ENCODE data around the gene PTGIS. TPM values are rescaled to one million over a fixed set of nuclear protein-coding genes. Genes with fewer than 3 reads are reported as not detected.

The PTGIS gene
- total RNA-seq, 2 experiments from 2014 or later = not detected

DNA sequence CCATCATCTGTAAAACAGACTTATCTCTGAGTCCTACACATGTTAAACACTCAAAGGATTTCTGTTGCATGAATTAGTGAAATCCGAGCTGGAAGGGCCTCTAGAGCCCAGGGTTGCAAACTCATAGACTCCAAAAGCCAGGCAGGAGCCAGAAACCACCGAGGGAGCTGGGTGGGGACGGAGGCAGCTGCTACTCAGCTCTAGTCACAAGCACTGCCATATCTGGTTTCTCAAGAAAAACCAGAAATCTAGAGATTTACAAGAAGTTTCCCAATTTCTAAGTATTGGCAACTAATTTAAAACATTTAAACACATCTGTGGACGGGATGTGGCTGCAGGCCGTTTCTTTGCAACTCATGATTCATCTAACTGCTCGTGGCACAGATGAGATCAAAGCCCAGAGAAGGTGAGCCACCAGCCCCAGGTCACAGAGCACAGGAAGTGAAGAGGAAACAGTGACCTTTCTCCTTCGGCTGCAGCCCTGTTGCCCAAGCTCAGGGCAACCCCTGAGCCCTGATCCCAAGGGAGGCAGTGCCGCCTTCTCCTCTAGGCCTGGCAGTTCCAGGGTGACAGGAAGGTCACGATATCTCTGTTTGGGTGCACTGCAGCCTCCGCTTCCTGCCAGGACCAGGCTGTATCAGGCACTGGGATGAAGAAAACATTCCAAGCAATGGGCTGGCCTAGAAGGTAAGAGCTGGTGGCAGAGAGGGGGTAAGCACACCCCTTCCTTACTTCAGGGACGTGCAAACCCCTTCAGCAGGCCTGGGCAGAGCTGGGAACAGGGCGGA, 26.4 kb upstream of the PTGIS start:
- Histone ChIP-seq H3K79me2 (ENCODE audit: insufficient read depth, low read depth, low read length) (no peaks in the 10 kb centered on the region), H3K9me2 (ENCODE audit: insufficient read depth, low read length) (no peaks in the 10 kb centered on the region), H3K27ac (ENCODE audit: low read depth, low read length, poor library complexity, severe bottlenecking) (no peak overlapping the region), H4K20me1 (ENCODE audit: insufficient read depth, low read length) (no peaks in the 10 kb centered on the region), H3K4me1 (ENCODE audit: insufficient read depth, low read length, poor library complexity, severe bottlenecking) (peaks cover 40% of the 10 kb centered on the region), H3K4me3 (ENCODE audit: low read depth, low read length, poor library complexity, severe bottlenecking) (no peak overlapping the region), H3K9me3 (ENCODE audit: low read length) (peaks cover 8% of the 10 kb centered on the region), H2AFZ (ENCODE audit: low read length) (no peak overlapping the region), H3K36me3 (ENCODE audit: insufficient read depth, low read length) (no peaks in the 10 kb centered on the region), H3K4me2 (ENCODE audit: low read length) (no peak overlapping the region)
- intact Hi-C loops (cut with micrococcal nuclease; ENCODE audit: unreplicated experiment) = no loop called here
- POLR2A ChIA-PET = no interaction called here
- DNase-seq (ENCODE audit: low spot score) = no peak
- no peak for TF ChIP-seq EZH2phosphoT487 (IDR thresholded peaks at IDR 0.05; ENCODE audit: borderline replicate concordance, low read depth, low read length)
- TF ChIP-seq, protein P1, sequence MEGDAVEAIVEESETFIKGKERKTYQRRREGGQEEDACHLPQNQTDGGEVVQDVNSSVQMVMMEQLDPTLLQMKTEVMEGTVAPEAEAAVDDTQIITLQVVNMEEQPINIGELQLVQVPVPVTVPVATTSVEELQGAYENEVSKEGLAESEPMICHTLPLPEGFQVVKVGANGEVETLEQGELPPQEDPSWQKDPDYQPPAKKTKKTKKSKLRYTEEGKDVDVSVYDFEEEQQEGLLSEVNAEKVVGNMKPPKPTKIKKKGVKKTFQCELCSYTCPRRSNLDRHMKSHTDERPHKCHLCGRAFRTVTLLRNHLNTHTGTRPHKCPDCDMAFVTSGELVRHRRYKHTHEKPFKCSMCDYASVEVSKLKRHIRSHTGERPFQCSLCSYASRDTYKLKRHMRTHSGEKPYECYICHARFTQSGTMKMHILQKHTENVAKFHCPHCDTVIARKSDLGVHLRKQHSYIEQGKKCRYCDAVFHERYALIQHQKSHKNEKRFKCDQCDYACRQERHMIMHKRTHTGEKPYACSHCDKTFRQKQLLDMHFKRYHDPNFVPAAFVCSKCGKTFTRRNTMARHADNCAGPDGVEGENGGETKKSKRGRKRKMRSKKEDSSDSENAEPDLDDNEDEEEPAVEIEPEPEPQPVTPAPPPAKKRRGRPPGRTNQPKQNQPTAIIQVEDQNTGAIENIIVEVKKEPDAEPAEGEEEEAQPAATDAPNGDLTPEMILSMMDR (conservative IDR thresholded peaks at IDR 0.05; ENCODE audit: low read length) = no peak
- CTCF ChIA-PET (ENCODE audit: unreplicated experiment) = no interaction called here
- BruUV-seq (replicated peaks) = no TSS peak

DNA sequence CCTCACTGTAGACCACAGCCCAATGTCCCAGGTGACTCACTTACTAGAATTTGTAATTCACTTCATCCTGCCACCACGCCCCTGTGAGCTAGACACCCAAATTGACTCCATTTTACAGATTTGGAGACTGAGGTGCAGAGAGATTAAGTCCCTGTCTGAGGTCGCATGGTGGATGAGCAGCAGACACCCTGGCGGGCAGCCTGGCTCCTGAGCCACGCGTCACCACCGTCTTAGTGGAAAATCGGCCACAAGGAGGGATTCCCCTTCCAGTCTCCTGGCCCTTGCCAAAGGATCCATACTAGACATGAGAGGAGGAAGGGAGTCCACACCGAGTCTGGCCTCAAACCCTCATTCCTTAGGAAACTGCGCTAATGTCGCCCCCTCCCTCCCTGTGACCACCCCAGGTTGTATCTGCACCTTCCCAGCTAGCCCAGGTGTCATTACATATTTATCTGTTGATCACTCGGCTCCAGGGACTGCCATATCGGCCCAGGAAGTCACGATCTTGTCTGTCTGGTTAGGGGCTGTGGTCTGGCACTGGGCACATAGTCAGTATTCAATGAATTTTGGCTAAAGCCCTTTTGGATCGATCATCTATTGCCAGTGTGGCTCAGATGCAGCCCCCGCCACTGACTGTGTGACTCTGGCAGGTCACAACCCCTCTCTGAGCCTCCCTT, 25.7 kb upstream of the PTGIS start:
- H3K27ac ChIP-seq (ENCODE audit: low read depth, low read length, poor library complexity, severe bottlenecking) = no peak overlapping the region
- H3K36me3 ChIP-seq (ENCODE audit: insufficient read depth, low read length) = no peaks in the 10 kb centered on the region
- H2AFZ ChIP-seq (ENCODE audit: low read length) = no peak overlapping the region
- POLR2A ChIA-PET = no interaction called here
- no peak for DNase-seq (ENCODE audit: low spot score)
- peaks cover 8% of the 10 kb centered on the region for H3K9me3 ChIP-seq (ENCODE audit: low read length)
- H3K79me2 ChIP-seq (ENCODE audit: insufficient read depth, low read depth, low read length) = no peaks in the 10 kb centered on the region
- no peaks in the 10 kb centered on the region for H4K20me1 ChIP-seq (ENCODE audit: insufficient read depth, low read length)
- TF ChIP-seq, protein P1 (conservative IDR thresholded peaks at IDR 0.05; ENCODE audit: low read length) = no peak
- no peak for TF ChIP-seq EZH2phosphoT487 (IDR thresholded peaks at IDR 0.05; ENCODE audit: borderline replicate concordance, low read depth, low read length)
- H3K4me1 ChIP-seq (ENCODE audit: insufficient read depth, low read length, poor library complexity, severe bottlenecking) = peaks cover 40% of the 10 kb centered on the region
- no peaks in the 10 kb centered on the region for H3K9me2 ChIP-seq (ENCODE audit: insufficient read depth, low read length)
- H3K4me3 ChIP-seq (ENCODE audit: low read depth, low read length, poor library complexity, severe bottlenecking) = no peak overlapping the region
- CTCF ChIA-PET (ENCODE audit: unreplicated experiment) = interaction anchor here (1.1 kb wide), 1 partner anchor 55 kb away, joined by 3 read pairs; no protein-coding TSS in a partner anchor
- no peak overlapping the region for H3K4me2 ChIP-seq (ENCODE audit: low read length)
- BruUV-seq (replicated peaks) = no TSS peak
- intact Hi-C loops (cut with micrococcal nuclease; ENCODE audit: unreplicated experiment) = no loop called here

- BruUV-seq (replicated peaks) = no TSS peak
Measured at GRCh38 chr20:49592120-49592519, 24.2 kb upstream of the PTGIS start.

More at GRCh38 chr20:49592120-49592519, 24.2 kb upstream of the PTGIS start:
- no peaks in the 10 kb centered on the region for H3K36me3 ChIP-seq (ENCODE audit: insufficient read depth, low read length)
- no peaks in the 10 kb centered on the region for H3K9me2 ChIP-seq (ENCODE audit: insufficient read depth, low read length)
- H3K27ac ChIP-seq (ENCODE audit: low read depth, low read length, poor library complexity, severe bottlenecking) = no peak overlapping the region
- no peaks in the 10 kb centered on the region for H3K9me3 ChIP-seq (ENCODE audit: low read length)
- H4K20me1 ChIP-seq (ENCODE audit: insufficient read depth, low read length) = no peaks in the 10 kb centered on the region
- H3K4me2 ChIP-seq (ENCODE audit: low read length) = no peak overlapping the region
- H2AFZ ChIP-seq (ENCODE audit: low read length) = no peak overlapping the region
- intact Hi-C loops (cut with micrococcal nuclease; ENCODE audit: unreplicated experiment) = no loop called here
- no peaks in the 10 kb centered on the region for H3K79me2 ChIP-seq (ENCODE audit: insufficient read depth, low read depth, low read length)
- TF ChIP-seq, protein P1 (conservative IDR thresholded peaks at IDR 0.05; ENCODE audit: low read length) = no peak
- TF ChIP-seq EZH2phosphoT487 (IDR thresholded peaks at IDR 0.05; ENCODE audit: borderline replicate concordance, low read depth, low read length) = no peak
- H3K4me1 ChIP-seq (ENCODE audit: insufficient read depth, low read length, poor library complexity, severe bottlenecking) = peaks cover 31% of the 10 kb centered on the region
- DNase-seq (ENCODE audit: low spot score) = no peak
- ChIA-PET POLR2A (no interaction called here), CTCF (ENCODE audit: unreplicated experiment) (no interaction called here)
- H3K4me3 ChIP-seq (ENCODE audit: low read depth, low read length, poor library complexity, severe bottlenecking) = no peak overlapping the region
